Measurements from ENCODE around the gene DNPEP.
"Not testable (repeated sequence)": the region's sequence is repeated elsewhere in the genome, so short reads cannot be mapped to it uniquely, and the experiment has no call there.

The DNPEP gene

GRCh38 chr2:219401606-219402005, 13.9 kb upstream of the DNPEP start:
- DNase-seq (ENCODE audit: low read depth in 2 of 2), result no peak

GRCh38 chr2:219400562-219400961, 12.8 kb upstream of the DNPEP start:
- DNase-seq (ENCODE audit: low read depth in 2 of 2), result no peak

- DNase-seq (ENCODE audit: low read depth in 2 of 2), result no peak
Measured at GRCh38 chr2:219399716-219400478, 12.2 kb upstream of the DNPEP start.

- DNase-seq (ENCODE audit: low read depth in 2 of 2), result no peak
Measured at GRCh38 chr2:219398721-219399363, 11.1 kb upstream of the DNPEP start.

GRCh38 chr2:219396863-219397457, 9.2 kb upstream of the DNPEP start:
- no peak for DNase-seq (ENCODE audit: low read depth in 2 of 2)

GRCh38 chr2:219395609-219396008, 7.9 kb upstream of the DNPEP start:
- no peak for DNase-seq (ENCODE audit: low read depth in 2 of 2)

GRCh38 chr2:219395056-219395455, 7.3 kb upstream of the DNPEP start:
- DNase-seq (ENCODE audit: low read depth in 2 of 2), result not testable (repeated sequence)

- DNase-seq (ENCODE audit: low read depth in 2 of 2), result no peak
Measured at GRCh38 chr2:219392754-219393153, 5.0 kb upstream of the DNPEP start.

- no peak for DNase-seq (ENCODE audit: low read depth in 2 of 2)
Measured at GRCh38 chr2:219388907-219389156, 1.1 kb upstream of the DNPEP start.

- DNase-seq (ENCODE audit: low read depth in 2 of 2), result peak; percentile 98
Measured at GRCh38 chr2:219388121-219388906, 602 bp upstream of the DNPEP start.

GRCh38 chr2:219386532-219387280, 1.0 kb downstream of the DNPEP start:
- DNase-seq (ENCODE audit: low read depth in 2 of 2), result no peak

- DNase-seq (ENCODE audit: low read depth in 2 of 2), result no peak
Measured at GRCh38 chr2:219385958-219386520, 1.7 kb downstream of the DNPEP start.

GRCh38 chr2:219384859-219385258, 2.9 kb downstream of the DNPEP start:
- DNase-seq (ENCODE audit: low read depth in 2 of 2), result no peak

- DNase-seq (ENCODE audit: low read depth in 2 of 2), result no peak
Measured at GRCh38 chr2:219384083-219384713, 3.5 kb downstream of the DNPEP start.

GRCh38 chr2:219381448-219381847, 6.3 kb downstream of the DNPEP start:
- no peak for DNase-seq (ENCODE audit: low read depth in 2 of 2)

GRCh38 chr2:219380926-219381325, 6.8 kb downstream of the DNPEP start:
- DNase-seq (ENCODE audit: low read depth in 2 of 2), result no peak

- DNase-seq (ENCODE audit: low read depth in 2 of 2), result no peak
Measured at GRCh38 chr2:219378163-219378851, 9.4 kb downstream of the DNPEP start.

GRCh38 chr2:219369447-219369861, 18.3 kb downstream of the DNPEP start:
- no peak for DNase-seq (ENCODE audit: low read depth in 2 of 2)

- no peak for DNase-seq (ENCODE audit: low read depth in 2 of 2)
Measured at GRCh38 chr2:219368690-219369191, 19.0 kb downstream of the DNPEP start.

- DNase-seq (ENCODE audit: low read depth in 2 of 2), result no peak
Measured at GRCh38 chr2:219362524-219363164, 25.1 kb downstream of the DNPEP start.
